B cell (primary cell): Measurements from ENCODE around the gene TCL1A. TPM values are rescaled to one million over a fixed set of nuclear protein-coding genes. Genes with fewer than 3 reads are reported as not detected.

Source experiments
- ATAC-seq: fragments of 200-7000 bp; cut with Tn5 transposase; one replicate; pipeline ENCODE4 v1.10.0; 2021; ENCODE audit warnings: low read depth, mild to moderate bottlenecking, moderate number of reproducible peaks, moderate library complexity
- CTCF ChIA-PET: fragments of 350-600 bp; sonication (Branson Sonifier 250); formaldehyde crosslinking; loops from one replicate; lab custom pipeline; 2021; ENCODE audit warnings: antibody characterized with exemption, inconsistent platforms; lab: Charles Lee
- POLR2A ChIA-PET: fragments of 350-600 bp; sonication (Branson Sonifier 250); formaldehyde crosslinking; loops from one replicate; lab custom pipeline; 2021; ENCODE audit warnings: antibody characterized with exemption; lab: Charles Lee
- DNase-seq: peaks from one replicate; pipeline ENCODE4 v3.0.0; 2013
- H2AFZ ChIP-seq: 2 replicates; pipeline ENCODE4 v1.6.1; 2012; ENCODE audit warnings: mild to moderate bottlenecking, low read depth, low read length; ENCODE audit not compliant: insufficient read depth, poor library complexity, severe bottlenecking
- H3K27ac ChIP-seq, 2 donors: 1 replicate in 1 of 2; 2 replicates in 1 of 2; pipeline ENCODE4 v1.5.1; 2012 to 2013; ENCODE audit warnings: low read length in 2 of 2, mild to moderate bottlenecking in 2 of 2, moderate library complexity in 1 of 2
- H3K27me3 ChIP-seq, 4 experiments: fragments of 200-600 bp in 1 of 4; sonication (generic) in 1 of 4; replicated peaks in 1 of 4; 1 replicate in 2 of 4; 2 replicates in 2 of 4; pipeline versions ENCODE4 v1.6.1 to v1.7.0; 2013 to 2016; ENCODE audit warnings: low read length in 3 of 4, mild to moderate bottlenecking in 2 of 4, mixed read lengths in 1 of 4, moderate library complexity in 1 of 4; ENCODE audit not compliant: insufficient read depth in 4 of 4, control insufficient read depth in 3 of 4; ENCODE audit errors: control extremely low read depth in 1 of 4
- H3K36me3 ChIP-seq, 2 experiments: replicated peaks in 1 of 2; 1 replicate in 1 of 2; 2 replicates in 1 of 2; pipeline versions ENCODE4 v1.6.1 to v1.7.1; 2013; ENCODE audit warnings: low read length in 1 of 2; ENCODE audit not compliant: insufficient read depth in 2 of 2, control insufficient read depth in 1 of 2; ENCODE audit errors: control extremely low read depth in 1 of 2, extremely low read depth in 1 of 2
- H3K4me1 ChIP-seq, 2 donors: fragments of 200-600 bp in 1 of 2; sonication (generic) in 1 of 2; 1 replicate in 1 of 2; 2 replicates in 1 of 2; pipeline versions ENCODE4 v1.5.1 to v1.6.1; 2013 to 2017; ENCODE audit warnings: low read length in 2 of 2; ENCODE audit not compliant: control insufficient read depth in 2 of 2, insufficient read depth in 2 of 2
- H3K4me2 ChIP-seq: replicated peaks from 2 replicates; pipeline ENCODE3; 2012; ENCODE audit warnings: mild to moderate bottlenecking, low read depth, low read length; ENCODE audit not compliant: poor library complexity, severe bottlenecking
- H3K4me3 ChIP-seq, 5 experiments: fragments of 200-600 bp in 1 of 5; sonication (generic) in 1 of 5; 1 replicate in 3 of 5; 2 replicates in 2 of 5; pipeline versions ENCODE4 v1.5.1 to v1.7.0; 2011 to 2016; ENCODE audit warnings: low read length in 4 of 5, mild to moderate bottlenecking in 4 of 5, low read depth in 2 of 5, control low read depth in 1 of 5, moderate library complexity in 1 of 5; ENCODE audit not compliant: insufficient read depth in 1 of 5; ENCODE audit errors: control extremely low read depth in 1 of 5, extremely low read depth in 1 of 5
- H3K79me2 ChIP-seq: fragments of 200-600 bp; sonication (generic); one replicate; pipeline ENCODE4 v1.6.0; 2016; ENCODE audit warnings: low read length; ENCODE audit not compliant: control insufficient read depth, insufficient read depth
- H3K9ac ChIP-seq: fragments of 200-600 bp; sonication (generic); 2 replicates; pipeline ENCODE4 v1.6.1; 2017; ENCODE audit warnings: mild to moderate bottlenecking, low read length, moderate library complexity
- H3K9me3 ChIP-seq, 3 donors: one replicate each; pipeline versions ENCODE4 v1.6.1 to v1.7.1; 2013; ENCODE audit warnings: low read length in 2 of 3; ENCODE audit not compliant: control insufficient read depth in 2 of 3, insufficient read depth in 1 of 3; ENCODE audit errors: control extremely low read depth in 1 of 3
- H4K20me1 ChIP-seq: 2 replicates; pipeline ENCODE4 v1.6.0; 2012; ENCODE audit warnings: mild to moderate bottlenecking, low read length; ENCODE audit not compliant: insufficient read depth, control insufficient read depth, poor library complexity, severe bottlenecking
- H3K27ac Mint-ChIP-seq: one replicate; pipeline ENCODE4 v1.8.0; 2021; ENCODE audit warnings: mixed read lengths
- H3K27me3 Mint-ChIP-seq: one replicate; pipeline ENCODE4 v1.8.0; 2021; ENCODE audit warnings: mixed read lengths
- H3K4me1 Mint-ChIP-seq: one replicate; pipeline ENCODE4 v1.8.0; 2021; ENCODE audit warnings: mixed read lengths
- H3K4me3 Mint-ChIP-seq: one replicate; pipeline ENCODE4 v1.8.0; 2021; ENCODE audit warnings: mixed read lengths
- H3K9me3 Mint-ChIP-seq: one replicate; pipeline ENCODE4 v1.8.0; 2022; ENCODE audit warnings: mixed read lengths; ENCODE audit not compliant: insufficient read depth
- EZH2 ChIP-seq: IDR thresholded peaks from 2 replicates; pipeline ENCODE4 v1.6.1; 2012; ENCODE audit warnings: borderline replicate concordance, low read depth, mild to moderate bottlenecking, moderate library complexity, low read length; ENCODE audit not compliant: insufficient read depth, poor library complexity, severe bottlenecking
- WGBS: methylation state at CpG from one replicate; pipeline ENCODE4 v1.1.5; 2013; ENCODE audit warnings: missing lambda C conversion rate; ENCODE audit not compliant: insufficient coverage; 5-methylcytosine and 5-hydroxymethylcytosine counted together
- intact Hi-C: fragments of 100-400 bp; cut with micrococcal nuclease; formaldehyde crosslinking; loops from one replicate; pipeline ENCODE4 v1.10.0; 2022
- polyA plus RNA-seq: library from polyadenylated mRNA; depleted of rRNA; stranded (reverse); fragments of >200 nt; gene quantifications from 2 replicates; pipeline ENCODE4 v1.2.3, GENCODE V29; 2012
- total RNA-seq, 2 donors: library from RNA; stranded (reverse); fragments of 120-200 nt in 1 of 2; gene quantifications; 1 replicate in 1 of 2; 2 replicates in 1 of 2; pipeline versions ENCODE4 v1.2.3 to v1.2.4, GENCODE V29; 2013 to 2022
- TF ChIP-seq, protein P1 (sequence below): fragments of 200-600 bp; IDR thresholded peaks from one replicate; pipeline ENCODE4 v1.8.0; 2022; ENCODE audit warnings: antibody characterized with exemption, mild to moderate bottlenecking

The TCL1A gene
- total and polyA plus RNA-seq, 2 donors (not counting 1 experiment from before 2014, with no cell fraction given), result 272 to 770 TPM

DNA sequence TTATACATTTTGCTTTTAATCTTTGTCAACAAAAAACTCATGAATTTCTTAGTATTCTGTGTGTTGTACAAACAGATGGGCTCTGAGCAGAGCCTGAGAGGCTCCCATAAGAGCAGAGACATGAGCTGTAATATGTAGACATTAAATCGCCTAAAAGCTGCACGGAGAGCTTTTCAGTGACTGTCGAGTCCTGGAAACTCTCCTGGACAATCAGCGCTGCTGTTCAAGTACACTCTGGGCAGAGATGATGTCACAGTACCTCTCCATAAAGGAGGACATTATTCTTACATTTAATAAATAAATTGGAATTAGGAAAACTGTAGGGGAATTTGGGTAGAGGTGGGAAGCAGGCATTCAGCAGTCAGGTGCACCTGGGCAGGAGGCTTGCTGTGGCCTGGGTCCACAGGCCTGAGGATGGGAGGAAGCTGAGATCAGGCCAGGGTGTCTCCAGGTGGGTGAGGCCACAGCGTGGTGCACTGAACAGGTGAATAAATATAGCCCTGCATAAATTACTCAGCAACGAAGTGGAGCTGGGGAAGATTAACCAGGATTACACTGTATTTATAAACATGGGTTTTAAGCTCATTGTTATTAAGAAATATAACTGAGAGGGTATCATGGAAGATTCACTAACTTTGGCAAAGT is 13.3 kb upstream of the TCL1A start:
- H4K20me1 ChIP-seq, result no peaks in the 10 kb centered on the region
- Mint-ChIP-seq H3K4me3 (peak overlapping the region; percentile 68), H3K27ac (peak overlapping the region; percentile 90), H3K27me3 (peaks cover 30% of the 10 kb centered on the region), H3K4me1 (peaks cover 66% of the 10 kb centered on the region), H3K9me3 (peaks cover 5% of the 10 kb centered on the region)
- H3K9ac ChIP-seq, result peak overlapping the region; percentile 39
- H3K27me3 ChIP-seq, result no peaks in the 10 kb centered on the region
- ChIA-PET POLR2A (interaction anchor here (0.7 to 1.9 kb wide), 2 partner anchors 8 to 30 kb away, joined by 3 to 8 read pairs; no protein-coding TSS in a partner anchor), CTCF (interaction anchor here (0.8 to 4.2 kb wide), 5 partner anchors 8 to 47 kb away, joined by 3 to 33 read pairs (median 3); partner anchors contain the start of gene TCL1A)
- 67% methylated on average over 3 of the region's 6 CpGs for WGBS
- DNase-seq (no peak), ATAC-seq (no peak)
- peaks cover 69 to 74% of the 10 kb centered on the region in 2 donors for H3K4me1 ChIP-seq
- H2AFZ ChIP-seq, result no peak overlapping the region
- peaks cover 0 to 5% (median 1%) of the 10 kb centered on the region in 3 donors for H3K9me3 ChIP-seq
- H3K27ac ChIP-seq, result peak overlapping the region in 1 of 2 donors; percentile 74
- intact Hi-C loops, result loop anchor here (5.0 kb wide), 1 partner anchor 60 kb away; no protein-coding TSS in a partner anchor
- no peak for TF ChIP-seq EZH2
- TF ChIP-seq, protein P1, sequence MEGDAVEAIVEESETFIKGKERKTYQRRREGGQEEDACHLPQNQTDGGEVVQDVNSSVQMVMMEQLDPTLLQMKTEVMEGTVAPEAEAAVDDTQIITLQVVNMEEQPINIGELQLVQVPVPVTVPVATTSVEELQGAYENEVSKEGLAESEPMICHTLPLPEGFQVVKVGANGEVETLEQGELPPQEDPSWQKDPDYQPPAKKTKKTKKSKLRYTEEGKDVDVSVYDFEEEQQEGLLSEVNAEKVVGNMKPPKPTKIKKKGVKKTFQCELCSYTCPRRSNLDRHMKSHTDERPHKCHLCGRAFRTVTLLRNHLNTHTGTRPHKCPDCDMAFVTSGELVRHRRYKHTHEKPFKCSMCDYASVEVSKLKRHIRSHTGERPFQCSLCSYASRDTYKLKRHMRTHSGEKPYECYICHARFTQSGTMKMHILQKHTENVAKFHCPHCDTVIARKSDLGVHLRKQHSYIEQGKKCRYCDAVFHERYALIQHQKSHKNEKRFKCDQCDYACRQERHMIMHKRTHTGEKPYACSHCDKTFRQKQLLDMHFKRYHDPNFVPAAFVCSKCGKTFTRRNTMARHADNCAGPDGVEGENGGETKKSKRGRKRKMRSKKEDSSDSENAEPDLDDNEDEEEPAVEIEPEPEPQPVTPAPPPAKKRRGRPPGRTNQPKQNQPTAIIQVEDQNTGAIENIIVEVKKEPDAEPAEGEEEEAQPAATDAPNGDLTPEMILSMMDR, result no peak
- peak overlapping the region in 1 of 5 experiments; percentile 18 for H3K4me3 ChIP-seq
- peak overlapping the region; percentile 56 for H3K4me2 ChIP-seq
- H3K79me2 ChIP-seq, result peaks cover 80% of the 10 kb centered on the region
- peaks cover 3 to 4% of the 10 kb centered on the region in 2 experiments for H3K36me3 ChIP-seq
